ENCODE measurements around the gene ZNG1A.
"Not testable (repeated sequence)": the region's sequence is repeated elsewhere in the genome, so short reads cannot be mapped to it uniquely, and the experiment has no call there.

DNA sequence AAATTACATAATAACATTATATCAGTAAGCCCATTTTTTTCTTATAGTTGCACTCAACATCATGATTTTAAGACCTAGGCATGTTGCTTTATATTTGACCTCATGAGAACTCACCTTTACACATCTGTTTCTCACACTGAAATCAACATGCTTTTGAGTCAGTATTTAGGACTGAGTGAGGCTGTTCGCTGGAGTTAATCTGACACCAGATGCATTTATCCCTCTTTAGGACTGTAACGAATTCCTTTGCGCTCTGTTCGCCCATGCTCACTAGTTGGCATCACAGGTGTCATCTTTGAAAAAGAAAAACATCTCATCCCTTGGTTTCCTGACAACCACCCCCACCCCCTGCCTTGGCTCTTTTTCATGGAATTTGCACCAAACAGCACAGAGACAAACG lies 84.9 kb downstream of the ZNG1A start:
- not testable (repeated sequence) for TF ChIP-seq FOXA1, TARDBP, SP1 (IDR thresholded peaks at IDR 0.05)

Data from HEK293T (cell line).